SK-N-SH treated with all-trans-retinoic acid at 6 μM for 48 hours (cell line): ENCODE results near the gene CCR4.

ENCODE experiments used
- ATAC-seq: fragments of 200-7000 bp; cut with Tn5 transposase; 3 replicates; pipeline ENCODE4 v1.9.1; 2020; ENCODE audit warnings: mild to moderate bottlenecking, moderate library complexity
- ARNTL ChIP-seq: fragments of 450-650 bp; formaldehyde crosslinking; IDR thresholded peaks from 2 replicates; pipeline ENCODE4 v1.5.0; 2020; ENCODE audit warnings: low read depth, mild to moderate bottlenecking, moderate library complexity, borderline replicate concordance
- BACH2 ChIP-seq: fragments of 250-450 bp; sonication (Bioruptor Pico); IDR thresholded peaks from 2 replicates; pipeline ENCODE4 v1.9.0; 2021; ENCODE audit warnings: mild to moderate bottlenecking, borderline replicate concordance
- CSDC2 ChIP-seq: fragments of 250-450 bp; sonication (Bioruptor Pico); IDR thresholded peaks from 2 replicates; pipeline ENCODE4 v1.5.0; 2020; ENCODE audit warnings: mild to moderate bottlenecking, moderate library complexity
- CSRNP3 ChIP-seq: fragments of 250-450 bp; sonication (Bioruptor Pico); IDR thresholded peaks from 2 replicates; pipeline ENCODE4 v1.5.1; 2021; ENCODE audit warnings: mild to moderate bottlenecking, moderate library complexity
- ESRRG ChIP-seq: fragments of 250-450 bp; sonication (Bioruptor Pico); IDR thresholded peaks from 2 replicates; pipeline ENCODE4 v1.6.1; 2021; ENCODE audit warnings: mild to moderate bottlenecking
- ISL1 ChIP-seq: fragments of 250-450 bp; sonication (Bioruptor Pico); IDR thresholded peaks from 2 replicates; pipeline ENCODE4 v2.1.2; 2022; ENCODE audit warnings: mild to moderate bottlenecking, moderate library complexity
- OSR1 ChIP-seq: fragments of 250-450 bp; sonication (Bioruptor Pico); IDR thresholded peaks from 2 replicates; pipeline ENCODE4 v1.8.0; 2022; ENCODE audit warnings: moderate library complexity, mild to moderate bottlenecking, inconsistent platforms
- PPARA ChIP-seq: fragments of 250-450 bp; sonication (Bioruptor Pico); IDR thresholded peaks from 2 replicates; pipeline ENCODE4 v1.5.0; 2020; ENCODE audit warnings: mild to moderate bottlenecking, borderline replicate concordance
- SNAI2 ChIP-seq: fragments of 250-450 bp; sonication (Bioruptor Pico); IDR thresholded peaks from 2 replicates; pipeline ENCODE4 v1.5.0; 2020; ENCODE audit warnings: mild to moderate bottlenecking, moderate library complexity
- TCF4 ChIP-seq: fragments of 250-450 bp; sonication (Bioruptor Pico); IDR thresholded peaks from 2 replicates; pipeline ENCODE4 v1.8.0; 2021; ENCODE audit warnings: mild to moderate bottlenecking, moderate library complexity, borderline replicate concordance
- TOX ChIP-seq: fragments of 250-450 bp; sonication (Bioruptor Pico); IDR thresholded peaks from 2 replicates; pipeline ENCODE4 v1.8.0; 2021; ENCODE audit warnings: mild to moderate bottlenecking, moderate library complexity, borderline replicate concordance
- TSHZ2 ChIP-seq: fragments of 250-450 bp; sonication (Bioruptor Pico); IDR thresholded peaks from 2 replicates; pipeline ENCODE4 v1.5.0; 2020; ENCODE audit warnings: mild to moderate bottlenecking, moderate library complexity
- ZC3H10 ChIP-seq: fragments of 250-450 bp; sonication (Bioruptor Pico); IDR thresholded peaks from 2 replicates; pipeline ENCODE4 v1.5.1; 2021; ENCODE audit warnings: mild to moderate bottlenecking, moderate library complexity
- ZFP3 ChIP-seq: fragments of 250-450 bp; sonication (Bioruptor Pico); IDR thresholded peaks from 2 replicates; pipeline ENCODE4 v1.5.0; 2020; ENCODE audit warnings: mild to moderate bottlenecking, moderate library complexity
- ZFP30 ChIP-seq: fragments of 450-650 bp; formaldehyde crosslinking; IDR thresholded peaks from 2 replicates; pipeline ENCODE4 v1.5.0; 2022; ENCODE audit warnings: mild to moderate bottlenecking, moderate library complexity
- ZNF565 ChIP-seq: fragments of 450-650 bp; formaldehyde crosslinking; conservative IDR thresholded peaks from 2 replicates; pipeline ENCODE4 v1.5.0; 2020; ENCODE audit warnings: low read depth, mild to moderate bottlenecking, moderate library complexity
- ZNF8 ChIP-seq: fragments of 450-650 bp; formaldehyde crosslinking; IDR thresholded peaks from 2 replicates; pipeline ENCODE4 v1.5.0; 2020; ENCODE audit warnings: mild to moderate bottlenecking, moderate library complexity
- TF ChIP-seq, protein P1 (sequence below): fragments of 250-450 bp; sonication (Bioruptor Pico); IDR thresholded peaks from 2 replicates; pipeline ENCODE4 v1.5.1; 2020; ENCODE audit warnings: low read depth, mild to moderate bottlenecking, moderate library complexity
- TF ChIP-seq, protein P2 (sequence below): fragments of 250-450 bp; sonication (Bioruptor Pico); IDR thresholded peaks from 2 replicates; pipeline ENCODE4 v1.8.0; 2021; ENCODE audit warnings: low read depth, mild to moderate bottlenecking, moderate library complexity, borderline replicate concordance
- TF ChIP-seq, protein P3 (sequence below): fragments of 250-450 bp; sonication (Bioruptor Pico); IDR thresholded peaks from 2 replicates; pipeline ENCODE4 v1.8.0; 2020; ENCODE audit warnings: mild to moderate bottlenecking, moderate library complexity, borderline replicate concordance

CCR4 gene

GRCh38 chr3:33003308-33003707, 51.9 kb downstream of the CCR4 start (continued):
- no peak for TF ChIP-seq TOX (CRISPR knock-in tag)

- no peak for ATAC-seq
- TF ChIP-seq ZNF565 (no peak), TSHZ2 (CRISPR knock-in tag) (no peak), OSR1 (CRISPR knock-in tag) (no peak), CSRNP3 (CRISPR knock-in tag) (no peak), BACH2 (CRISPR knock-in tag) (no peak), ZNF8 (no peak), CSDC2 (CRISPR knock-in tag) (no peak), ARNTL (CRISPR knock-in tag) (no peak), ZFP30 (no peak), ISL1 (CRISPR knock-in tag) (no peak), SNAI2 (CRISPR knock-in tag) (no peak), ESRRG (no peak), TCF4 (no peak), TOX (CRISPR knock-in tag) (no peak), ZFP3 (CRISPR knock-in tag) (no peak), PPARA (no peak)
- TF ChIP-seq, protein P1, sequence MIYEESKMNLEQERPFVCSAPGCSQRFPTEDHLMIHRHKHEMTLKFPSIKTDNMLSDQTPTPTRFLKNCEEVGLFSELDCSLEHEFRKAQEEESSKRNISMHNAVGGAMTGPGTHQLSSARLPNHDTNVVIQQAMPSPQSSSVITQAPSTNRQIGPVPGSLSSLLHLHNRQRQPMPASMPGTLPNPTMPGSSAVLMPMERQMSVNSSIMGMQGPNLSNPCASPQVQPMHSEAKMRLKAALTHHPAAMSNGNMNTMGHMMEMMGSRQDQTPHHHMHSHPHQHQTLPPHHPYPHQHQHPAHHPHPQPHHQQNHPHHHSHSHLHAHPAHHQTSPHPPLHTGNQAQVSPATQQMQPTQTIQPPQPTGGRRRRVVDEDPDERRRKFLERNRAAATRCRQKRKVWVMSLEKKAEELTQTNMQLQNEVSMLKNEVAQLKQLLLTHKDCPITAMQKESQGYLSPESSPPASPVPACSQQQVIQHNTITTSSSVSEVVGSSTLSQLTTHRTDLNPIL (CRISPR knock-in tag), result no peak
- TF ChIP-seq, protein P2, sequence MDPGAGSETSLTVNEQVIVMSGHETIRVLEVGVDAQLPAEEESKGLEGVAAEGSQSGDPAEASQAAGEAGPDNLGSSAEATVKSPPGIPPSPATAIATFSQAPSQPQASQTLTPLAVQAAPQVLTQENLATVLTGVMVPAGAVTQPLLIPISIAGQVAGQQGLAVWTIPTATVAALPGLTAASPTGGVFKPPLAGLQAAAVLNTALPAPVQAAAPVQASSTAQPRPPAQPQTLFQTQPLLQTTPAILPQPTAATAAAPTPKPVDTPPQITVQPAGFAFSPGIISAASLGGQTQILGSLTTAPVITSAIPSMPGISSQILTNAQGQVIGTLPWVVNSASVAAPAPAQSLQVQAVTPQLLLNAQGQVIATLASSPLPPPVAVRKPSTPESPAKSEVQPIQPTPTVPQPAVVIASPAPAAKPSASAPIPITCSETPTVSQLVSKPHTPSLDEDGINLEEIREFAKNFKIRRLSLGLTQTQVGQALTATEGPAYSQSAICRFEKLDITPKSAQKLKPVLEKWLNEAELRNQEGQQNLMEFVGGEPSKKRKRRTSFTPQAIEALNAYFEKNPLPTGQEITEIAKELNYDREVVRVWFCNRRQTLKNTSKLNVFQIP (CRISPR knock-in tag), result no peak
- TF ChIP-seq, protein P3, sequence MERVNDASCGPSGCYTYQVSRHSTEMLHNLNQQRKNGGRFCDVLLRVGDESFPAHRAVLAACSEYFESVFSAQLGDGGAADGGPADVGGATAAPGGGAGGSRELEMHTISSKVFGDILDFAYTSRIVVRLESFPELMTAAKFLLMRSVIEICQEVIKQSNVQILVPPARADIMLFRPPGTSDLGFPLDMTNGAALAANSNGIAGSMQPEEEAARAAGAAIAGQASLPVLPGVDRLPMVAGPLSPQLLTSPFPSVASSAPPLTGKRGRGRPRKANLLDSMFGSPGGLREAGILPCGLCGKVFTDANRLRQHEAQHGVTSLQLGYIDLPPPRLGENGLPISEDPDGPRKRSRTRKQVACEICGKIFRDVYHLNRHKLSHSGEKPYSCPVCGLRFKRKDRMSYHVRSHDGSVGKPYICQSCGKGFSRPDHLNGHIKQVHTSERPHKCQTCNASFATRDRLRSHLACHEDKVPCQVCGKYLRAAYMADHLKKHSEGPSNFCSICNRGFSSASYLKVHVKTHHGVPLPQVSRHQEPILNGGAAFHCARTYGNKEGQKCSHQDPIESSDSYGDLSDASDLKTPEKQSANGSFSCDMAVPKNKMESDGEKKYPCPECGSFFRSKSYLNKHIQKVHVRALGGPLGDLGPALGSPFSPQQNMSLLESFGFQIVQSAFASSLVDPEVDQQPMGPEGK (CRISPR knock-in tag), result no peak
Observed at GRCh38 chr3:33004205-33004604, 52.8 kb downstream of the CCR4 start.

DNA sequence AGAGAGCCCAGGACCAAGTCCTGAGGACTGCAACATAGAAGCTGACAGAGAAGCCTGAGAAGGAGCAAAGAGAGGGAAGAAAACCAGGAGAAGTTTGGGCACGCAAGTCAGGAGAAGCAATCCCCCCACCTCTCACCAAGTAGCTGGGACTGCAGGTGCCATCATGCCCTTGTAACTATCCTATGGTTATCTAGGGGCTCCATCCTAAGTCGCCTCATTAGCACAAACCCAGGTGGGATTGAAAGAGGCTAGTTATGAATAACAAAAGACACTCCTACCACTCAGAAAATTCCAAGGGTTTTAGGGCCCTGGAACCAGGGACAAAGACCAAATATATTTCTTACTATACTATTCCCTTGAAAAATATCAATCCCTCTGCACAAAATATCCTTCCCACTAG, 53.5 kb downstream of the CCR4 start:
- no peak for ATAC-seq
- TF ChIP-seq ZC3H10 (CRISPR knock-in tag) (no peak), ISL1 (CRISPR knock-in tag) (no peak), CSRNP3 (CRISPR knock-in tag) (no peak), TSHZ2 (CRISPR knock-in tag) (no peak), ZNF8 (no peak), ZFP3 (CRISPR knock-in tag) (no peak), ESRRG (no peak), ZFP30 (no peak), ARNTL (CRISPR knock-in tag) (no peak)
- TF ChIP-seq, protein P3 (CRISPR knock-in tag), result no peak
- TF ChIP-seq, protein P2 (CRISPR knock-in tag), result no peak
